Measurements from ENCODE around the gene LYST.

LYST gene

GRCh38 chr1:235835226-235835625 lies 31.5 kb downstream of the LYST start:
- Histone ChIP-seq H3K27me3 (ENCODE audit: insufficient read depth, low read length) (no peaks in the 10 kb centered on the region), H2AFZ (ENCODE audit: low read length) (no peak overlapping the region), H4K20me1 (ENCODE audit: insufficient read depth, low read length) (no peaks in the 10 kb centered on the region), H3K9me2 (ENCODE audit: low read depth, low read length) (no peaks in the 10 kb centered on the region), H3K79me2 (ENCODE audit: insufficient read depth, low read length) (no peaks in the 10 kb centered on the region), H3K4me1 (ENCODE audit: insufficient read depth, low read length, severe bottlenecking) (no peaks in the 10 kb centered on the region), H3K9me3 (ENCODE audit: low read length) (no peaks in the 10 kb centered on the region), H3K4me2 (ENCODE audit: low read length) (no peak overlapping the region), H3K36me3 (ENCODE audit: insufficient read depth, low read length) (no peaks in the 10 kb centered on the region), H3K9ac (ENCODE audit: low read length) (no peak overlapping the region), H3K27ac (ENCODE audit: low read depth, low read length, poor library complexity, severe bottlenecking) (no peak overlapping the region), H3K4me3 (ENCODE audit: low read depth, low read length, poor library complexity, severe bottlenecking) (no peak overlapping the region), H3F3A (ENCODE audit: insufficient read depth, low read length) (no peaks in the 10 kb centered on the region)
- TF ChIP-seq CTCF (IDR thresholded peaks at IDR 0.05; ENCODE audit: low read length) (no peak), EZH2 (IDR thresholded peaks at IDR 0.05; ENCODE audit: borderline replicate concordance, low read length) (no peak)

- Histone ChIP-seq H4K20me1 (ENCODE audit: insufficient read depth, low read length) (no peaks in the 10 kb centered on the region), H3K9me3 (ENCODE audit: low read length) (no peaks in the 10 kb centered on the region)
- TF ChIP-seq EZH2 (IDR thresholded peaks at IDR 0.05; ENCODE audit: borderline replicate concordance, low read length) (no peak), CTCF (IDR thresholded peaks at IDR 0.05; ENCODE audit: low read length) (no peak)
Observed at GRCh38 chr1:235834620-235835019, 32.1 kb downstream of the LYST start.

GRCh38 chr1:235832011-235832410 lies 34.7 kb downstream of the LYST start:
- Histone ChIP-seq H3K27me3 (ENCODE audit: insufficient read depth, low read length) (no peaks in the 10 kb centered on the region), H3K4me2 (ENCODE audit: low read length) (no peak overlapping the region)

More at GRCh38 chr1:235834620-235835019, 32.1 kb downstream of the LYST start:
- Histone ChIP-seq H3K4me3 (ENCODE audit: low read depth, low read length, poor library complexity, severe bottlenecking) (no peak overlapping the region), H3K9ac (ENCODE audit: low read length) (no peak overlapping the region), H2AFZ (ENCODE audit: low read length) (no peak overlapping the region), H3K36me3 (ENCODE audit: insufficient read depth, low read length) (no peaks in the 10 kb centered on the region), H3K4me1 (ENCODE audit: insufficient read depth, low read length, severe bottlenecking) (no peaks in the 10 kb centered on the region), H3K27me3 (ENCODE audit: insufficient read depth, low read length) (no peaks in the 10 kb centered on the region), H3K4me2 (ENCODE audit: low read length) (no peak overlapping the region), H3K27ac (ENCODE audit: low read depth, low read length, poor library complexity, severe bottlenecking) (no peak overlapping the region), H3F3A (ENCODE audit: insufficient read depth, low read length) (no peaks in the 10 kb centered on the region), H3K79me2 (ENCODE audit: insufficient read depth, low read length) (no peaks in the 10 kb centered on the region), H3K9me2 (ENCODE audit: low read depth, low read length) (no peaks in the 10 kb centered on the region)

More at GRCh38 chr1:235832011-235832410, 34.7 kb downstream of the LYST start:
- Histone ChIP-seq H4K20me1 (ENCODE audit: insufficient read depth, low read length) (no peaks in the 10 kb centered on the region), H3F3A (ENCODE audit: insufficient read depth, low read length) (no peaks in the 10 kb centered on the region), H3K4me3 (ENCODE audit: low read depth, low read length, poor library complexity, severe bottlenecking) (no peak overlapping the region), H3K79me2 (ENCODE audit: insufficient read depth, low read length) (no peaks in the 10 kb centered on the region), H3K9me2 (ENCODE audit: low read depth, low read length) (no peaks in the 10 kb centered on the region), H3K9ac (ENCODE audit: low read length) (no peak overlapping the region), H3K4me1 (ENCODE audit: insufficient read depth, low read length, severe bottlenecking) (no peaks in the 10 kb centered on the region), H3K27ac (ENCODE audit: low read depth, low read length, poor library complexity, severe bottlenecking) (no peak overlapping the region), H3K9me3 (ENCODE audit: low read length) (no peaks in the 10 kb centered on the region), H2AFZ (ENCODE audit: low read length) (no peak overlapping the region), H3K36me3 (ENCODE audit: insufficient read depth, low read length) (no peaks in the 10 kb centered on the region)
- TF ChIP-seq CTCF (IDR thresholded peaks at IDR 0.05; ENCODE audit: low read length), result no peak
- TF ChIP-seq EZH2 (IDR thresholded peaks at IDR 0.05; ENCODE audit: borderline replicate concordance, low read length), result no peak

Data from OCI-LY1 (cell line).